OCI-LY7 (cell line): ENCODE data around the gene TSPAN10. TPM values are rescaled to one million over a fixed set of nuclear protein-coding genes. Genes with fewer than 3 reads are reported as not detected.

Experiments used
- BruUV-seq: library from RNA; stranded (reverse); fragments of 400-500 nt; replicated peaks from 2 replicates; lab custom pipeline; 2021; lab: Mats Ljungman, UMichigan
- CTCF ChIA-PET: fragments of 300-600 bp; sonication (Branson Sonifier 250); formaldehyde crosslinking; loops from one replicate; lab custom pipeline; 2022; ENCODE audit warnings: antibody characterized with exemption; ENCODE audit not compliant: unreplicated experiment; lab: Charles Lee
- POLR2A ChIA-PET: fragments of 300-600 bp; sonication (Branson Sonifier 250); formaldehyde crosslinking; loops from one replicate; lab custom pipeline; 2022; ENCODE audit warnings: antibody characterized with exemption; lab: Charles Lee
- DNase-seq: peaks from one replicate; pipeline ENCODE4 v3.0.0-alpha.2; 2015; ENCODE audit warnings: low spot score
- H2AFZ ChIP-seq: fragments of 200-600 bp; sonication (generic), shearing (Covaris generic); 2 replicates; pipeline ENCODE4 v1.6.1; 2014; ENCODE audit warnings: mild to moderate bottlenecking, antibody characterized with exemption, low read length, moderate library complexity
- H3K27ac ChIP-seq: fragments of 200-600 bp; sonication (generic); 2 replicates; pipeline ENCODE4 v1.5.1; 2014; ENCODE audit warnings: mixed run types, low read depth, mild to moderate bottlenecking, moderate library complexity, low read length, inconsistent platforms; ENCODE audit not compliant: poor library complexity, severe bottlenecking
- H3K36me3 ChIP-seq: fragments of 200-600 bp; sonication (generic); 2 replicates; pipeline ENCODE4 v1.6.1; 2014; ENCODE audit warnings: mild to moderate bottlenecking, antibody characterized with exemption, low read length, moderate library complexity, mixed read lengths; ENCODE audit not compliant: insufficient read depth
- H3K4me1 ChIP-seq: fragments of 200-600 bp; sonication (generic); 2 replicates; pipeline ENCODE4 v1.5.1; 2014; ENCODE audit warnings: mild to moderate bottlenecking, low read length; ENCODE audit not compliant: insufficient read depth, poor library complexity, severe bottlenecking
- H3K4me2 ChIP-seq: fragments of 200-600 bp; sonication (generic); 2 replicates; pipeline ENCODE4 v1.6.1; 2014; ENCODE audit warnings: mild to moderate bottlenecking, low read length
- H3K4me3 ChIP-seq: fragments of 200-600 bp; sonication (generic); 2 replicates; pipeline ENCODE4 v1.5.1; 2014; ENCODE audit warnings: mild to moderate bottlenecking, low read depth, low read length; ENCODE audit not compliant: poor library complexity, severe bottlenecking
- H3K79me2 ChIP-seq: fragments of 200-600 bp; sonication (generic); 2 replicates; pipeline ENCODE4 v1.6.1; 2016; ENCODE audit warnings: low read depth, mild to moderate bottlenecking, low read length, moderate library complexity, mixed read lengths; ENCODE audit not compliant: insufficient read depth
- H3K9me2 ChIP-seq: fragments of 200-600 bp; sonication (generic); 2 replicates; pipeline ENCODE4 v1.6.1; 2016; ENCODE audit warnings: mild to moderate bottlenecking, low read length, mixed read lengths; ENCODE audit not compliant: insufficient read depth
- H3K9me3 ChIP-seq: fragments of 200-600 bp; sonication (generic); 2 replicates; pipeline ENCODE4 v1.6.1; 2014; ENCODE audit warnings: mild to moderate bottlenecking, mixed run types, low read length, mixed read lengths
- H4K20me1 ChIP-seq: fragments of 200-600 bp; sonication (generic); 2 replicates; pipeline ENCODE4 v1.6.1; 2014; ENCODE audit warnings: mild to moderate bottlenecking, antibody characterized with exemption, low read length, moderate library complexity, mixed read lengths; ENCODE audit not compliant: insufficient read depth
- EZH2phosphoT487 ChIP-seq: fragments of 200-600 bp; sonication (generic); IDR thresholded peaks from 2 replicates; pipeline ENCODE4 v1.6.1; 2018; ENCODE audit warnings: low read depth, borderline replicate concordance, mild to moderate bottlenecking, mixed run types, antibody characterized with exemption, low read length, moderate library complexity, mixed read lengths
- intact Hi-C: fragments of 100-400 bp; cut with micrococcal nuclease; formaldehyde crosslinking; loops from one replicate; pipeline ENCODE4 v1.10.0; 2022; ENCODE audit not compliant: unreplicated experiment
- total RNA-seq, 2 experiments: library from RNA; depleted of rRNA in 1 of 2; stranded (reverse); fragments of >200 nt in 1 of 2; shearing (Covaris generic) in 1 of 2; gene quantifications; 2 replicates each; pipeline ENCODE4 v1.2.3, GENCODE V29; 2014 to 2022
- TF ChIP-seq, protein P1 (sequence below): fragments of 200-600 bp; sonication (generic); conservative IDR thresholded peaks from 2 replicates; pipeline ENCODE4 v1.5.1; 2014; ENCODE audit warnings: mild to moderate bottlenecking, antibody characterized with exemption, low read length, moderate library complexity, mixed read lengths

TSPAN10 gene
- total RNA-seq, 2 experiments from 2014 or later: 0.95 to 2.4 TPM

DNA sequence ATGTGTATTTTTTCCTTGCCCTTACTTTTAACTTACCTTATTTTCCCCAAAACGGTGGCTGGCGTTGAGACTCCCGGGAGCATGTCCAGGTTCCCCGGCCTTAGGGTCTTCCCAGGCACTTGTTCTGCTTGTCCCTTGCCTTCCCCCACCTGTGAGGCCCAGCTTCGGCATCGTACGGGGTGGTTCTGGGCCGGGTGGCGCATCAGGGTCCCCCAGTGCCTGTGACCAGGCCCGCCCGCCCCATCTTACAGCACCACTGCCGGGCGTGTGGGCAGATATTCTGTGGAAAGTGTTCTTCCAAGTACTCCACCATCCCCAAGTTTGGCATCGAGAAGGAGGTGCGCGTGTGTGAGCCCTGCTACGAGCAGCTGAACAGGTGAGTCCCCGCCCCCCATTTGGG, 54.2 kb downstream of the TSPAN10 start:
- no peak overlapping the region for H3K4me2 ChIP-seq
- H4K20me1 ChIP-seq: no peaks in the 10 kb centered on the region; the same call in 1 of the 2 replicates
- CTCF ChIA-PET: no interaction called here
- no peak overlapping the region for H2AFZ ChIP-seq
- no peaks in the 10 kb centered on the region for H3K9me3 ChIP-seq
- H3K36me3 ChIP-seq: peaks cover 98% of the 10 kb centered on the region
- BruUV-seq: no TSS peak
- POLR2A ChIA-PET: no interaction called here
- no peak for DNase-seq
- H3K4me3 ChIP-seq: no peak overlapping the region
- no peaks in the 10 kb centered on the region for H3K9me2 ChIP-seq
- TF ChIP-seq EZH2phosphoT487: no peak
- TF ChIP-seq, protein P1, sequence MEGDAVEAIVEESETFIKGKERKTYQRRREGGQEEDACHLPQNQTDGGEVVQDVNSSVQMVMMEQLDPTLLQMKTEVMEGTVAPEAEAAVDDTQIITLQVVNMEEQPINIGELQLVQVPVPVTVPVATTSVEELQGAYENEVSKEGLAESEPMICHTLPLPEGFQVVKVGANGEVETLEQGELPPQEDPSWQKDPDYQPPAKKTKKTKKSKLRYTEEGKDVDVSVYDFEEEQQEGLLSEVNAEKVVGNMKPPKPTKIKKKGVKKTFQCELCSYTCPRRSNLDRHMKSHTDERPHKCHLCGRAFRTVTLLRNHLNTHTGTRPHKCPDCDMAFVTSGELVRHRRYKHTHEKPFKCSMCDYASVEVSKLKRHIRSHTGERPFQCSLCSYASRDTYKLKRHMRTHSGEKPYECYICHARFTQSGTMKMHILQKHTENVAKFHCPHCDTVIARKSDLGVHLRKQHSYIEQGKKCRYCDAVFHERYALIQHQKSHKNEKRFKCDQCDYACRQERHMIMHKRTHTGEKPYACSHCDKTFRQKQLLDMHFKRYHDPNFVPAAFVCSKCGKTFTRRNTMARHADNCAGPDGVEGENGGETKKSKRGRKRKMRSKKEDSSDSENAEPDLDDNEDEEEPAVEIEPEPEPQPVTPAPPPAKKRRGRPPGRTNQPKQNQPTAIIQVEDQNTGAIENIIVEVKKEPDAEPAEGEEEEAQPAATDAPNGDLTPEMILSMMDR: no peak
- no peaks in the 10 kb centered on the region for H3K4me1 ChIP-seq
- intact Hi-C loops: no loop called here
- H3K79me2 ChIP-seq: peaks cover 3% of the 10 kb centered on the region; the same call in 1 of the 2 replicates
- no peak overlapping the region for H3K27ac ChIP-seq

DNA sequence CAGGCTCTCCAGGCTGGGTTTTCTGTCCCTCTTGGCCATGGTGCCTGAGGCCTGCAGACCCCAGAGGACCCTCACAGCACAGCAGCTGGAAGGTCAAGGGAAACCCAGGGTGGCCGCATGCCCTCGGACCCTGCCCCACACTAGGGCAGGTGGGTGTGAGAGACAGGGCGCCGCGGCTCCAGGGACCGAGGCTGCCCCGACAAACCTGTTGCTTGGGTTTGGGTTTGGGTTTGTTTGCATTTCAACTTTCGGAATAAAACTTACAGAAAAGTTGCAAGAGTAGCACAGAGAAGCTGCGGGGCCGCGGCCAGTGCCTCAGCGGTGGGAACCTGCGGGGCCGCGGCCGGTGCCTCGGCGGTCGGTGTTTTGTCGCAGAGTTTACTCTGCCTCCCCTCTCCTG, 54.6 kb downstream of the TSPAN10 start:
- DNase-seq: no peak
- Histone ChIP-seq H2AFZ (no peak overlapping the region), H3K36me3 (peaks cover 98% of the 10 kb centered on the region), H3K79me2 (no peaks in the 10 kb centered on the region), H3K4me1 (no peaks in the 10 kb centered on the region), H4K20me1 (no peaks in the 10 kb centered on the region), H3K27ac (no peak overlapping the region), H3K9me3 (no peaks in the 10 kb centered on the region), H3K9me2 (no peaks in the 10 kb centered on the region), H3K4me2 (no peak overlapping the region), H3K4me3 (no peak overlapping the region)
- intact Hi-C loops: no loop called here
- POLR2A ChIA-PET: no interaction called here
- BruUV-seq: no TSS peak
- CTCF ChIA-PET: no interaction called here
- TF ChIP-seq, protein P1: no peak
- no peak for TF ChIP-seq EZH2phosphoT487

DNA sequence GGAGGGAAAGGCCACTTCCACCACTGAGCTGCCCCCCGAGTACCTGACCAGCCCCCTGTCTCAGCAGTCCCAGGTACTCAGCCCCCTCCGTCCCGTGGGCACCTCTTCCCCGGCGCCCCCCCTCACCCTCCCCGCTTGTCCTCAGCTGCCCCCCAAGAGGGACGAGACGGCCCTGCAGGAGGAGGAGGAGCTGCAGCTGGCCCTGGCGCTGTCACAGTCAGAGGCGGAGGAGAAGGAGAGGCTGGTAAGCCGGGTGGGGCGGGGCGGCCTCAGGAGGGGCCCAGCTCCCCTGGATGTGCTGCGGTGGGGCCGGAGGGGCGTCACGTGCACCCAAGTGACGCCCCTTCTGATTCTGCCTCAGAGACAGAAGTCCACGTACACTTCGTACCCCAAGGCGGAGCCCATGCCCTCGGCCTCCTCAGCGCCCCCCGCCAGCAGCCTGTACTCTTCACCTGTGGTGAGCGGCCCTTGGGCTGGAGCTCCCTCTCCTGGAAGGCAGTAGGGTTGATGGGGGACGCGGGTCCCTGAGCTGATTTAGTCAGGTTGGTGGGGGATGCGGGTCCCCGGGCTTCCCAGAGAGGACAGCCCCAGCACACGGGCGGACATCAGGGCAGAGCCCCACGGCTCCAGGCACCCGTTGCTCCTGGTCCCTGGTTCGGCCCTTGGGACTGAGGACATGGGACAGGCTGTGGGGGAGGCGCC, 56.7 kb downstream of the TSPAN10 start:
- no peak overlapping the region for H2AFZ ChIP-seq
- no peak for TF ChIP-seq EZH2phosphoT487
- TF ChIP-seq, protein P1: peak; percentile 70
- no peaks in the 10 kb centered on the region for H3K9me2 ChIP-seq
- no peaks in the 10 kb centered on the region for H4K20me1 ChIP-seq
- no peak overlapping the region for H3K27ac ChIP-seq
- intact Hi-C loops: no loop called here
- no peaks in the 10 kb centered on the region for H3K4me1 ChIP-seq
- H3K4me2 ChIP-seq: no peak overlapping the region
- no peak overlapping the region for H3K4me3 ChIP-seq
- ChIA-PET CTCF (no interaction called here), POLR2A (no interaction called here)
- H3K9me3 ChIP-seq: no peaks in the 10 kb centered on the region
- H3K36me3 ChIP-seq: peaks cover 98% of the 10 kb centered on the region
- no TSS peak for BruUV-seq
- 0 out of 2 replicates have a peak, but pooled peaks cover 6% of the 10 kb centered on the region for H3K79me2 ChIP-seq
- DNase-seq: no peak
